Measurements from ENCODE around the gene TNN.
"Not testable (repeated sequence)": the region's sequence is repeated elsewhere in the genome, so short reads cannot be mapped to it uniquely, and the experiment has no call there.

The TNN gene, protein sequence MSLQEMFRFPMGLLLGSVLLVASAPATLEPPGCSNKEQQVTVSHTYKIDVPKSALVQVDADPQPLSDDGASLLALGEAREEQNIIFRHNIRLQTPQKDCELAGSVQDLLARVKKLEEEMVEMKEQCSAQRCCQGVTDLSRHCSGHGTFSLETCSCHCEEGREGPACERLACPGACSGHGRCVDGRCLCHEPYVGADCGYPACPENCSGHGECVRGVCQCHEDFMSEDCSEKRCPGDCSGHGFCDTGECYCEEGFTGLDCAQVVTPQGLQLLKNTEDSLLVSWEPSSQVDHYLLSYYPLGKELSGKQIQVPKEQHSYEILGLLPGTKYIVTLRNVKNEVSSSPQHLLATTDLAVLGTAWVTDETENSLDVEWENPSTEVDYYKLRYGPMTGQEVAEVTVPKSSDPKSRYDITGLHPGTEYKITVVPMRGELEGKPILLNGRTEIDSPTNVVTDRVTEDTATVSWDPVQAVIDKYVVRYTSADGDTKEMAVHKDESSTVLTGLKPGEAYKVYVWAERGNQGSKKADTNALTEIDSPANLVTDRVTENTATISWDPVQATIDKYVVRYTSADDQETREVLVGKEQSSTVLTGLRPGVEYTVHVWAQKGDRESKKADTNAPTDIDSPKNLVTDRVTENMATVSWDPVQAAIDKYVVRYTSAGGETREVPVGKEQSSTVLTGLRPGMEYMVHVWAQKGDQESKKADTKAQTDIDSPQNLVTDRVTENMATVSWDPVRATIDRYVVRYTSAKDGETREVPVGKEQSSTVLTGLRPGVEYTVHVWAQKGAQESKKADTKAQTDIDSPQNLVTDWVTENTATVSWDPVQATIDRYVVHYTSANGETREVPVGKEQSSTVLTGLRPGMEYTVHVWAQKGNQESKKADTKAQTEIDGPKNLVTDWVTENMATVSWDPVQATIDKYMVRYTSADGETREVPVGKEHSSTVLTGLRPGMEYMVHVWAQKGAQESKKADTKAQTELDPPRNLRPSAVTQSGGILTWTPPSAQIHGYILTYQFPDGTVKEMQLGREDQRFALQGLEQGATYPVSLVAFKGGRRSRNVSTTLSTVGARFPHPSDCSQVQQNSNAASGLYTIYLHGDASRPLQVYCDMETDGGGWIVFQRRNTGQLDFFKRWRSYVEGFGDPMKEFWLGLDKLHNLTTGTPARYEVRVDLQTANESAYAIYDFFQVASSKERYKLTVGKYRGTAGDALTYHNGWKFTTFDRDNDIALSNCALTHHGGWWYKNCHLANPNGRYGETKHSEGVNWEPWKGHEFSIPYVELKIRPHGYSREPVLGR (N-terminal part only)

DNA sequence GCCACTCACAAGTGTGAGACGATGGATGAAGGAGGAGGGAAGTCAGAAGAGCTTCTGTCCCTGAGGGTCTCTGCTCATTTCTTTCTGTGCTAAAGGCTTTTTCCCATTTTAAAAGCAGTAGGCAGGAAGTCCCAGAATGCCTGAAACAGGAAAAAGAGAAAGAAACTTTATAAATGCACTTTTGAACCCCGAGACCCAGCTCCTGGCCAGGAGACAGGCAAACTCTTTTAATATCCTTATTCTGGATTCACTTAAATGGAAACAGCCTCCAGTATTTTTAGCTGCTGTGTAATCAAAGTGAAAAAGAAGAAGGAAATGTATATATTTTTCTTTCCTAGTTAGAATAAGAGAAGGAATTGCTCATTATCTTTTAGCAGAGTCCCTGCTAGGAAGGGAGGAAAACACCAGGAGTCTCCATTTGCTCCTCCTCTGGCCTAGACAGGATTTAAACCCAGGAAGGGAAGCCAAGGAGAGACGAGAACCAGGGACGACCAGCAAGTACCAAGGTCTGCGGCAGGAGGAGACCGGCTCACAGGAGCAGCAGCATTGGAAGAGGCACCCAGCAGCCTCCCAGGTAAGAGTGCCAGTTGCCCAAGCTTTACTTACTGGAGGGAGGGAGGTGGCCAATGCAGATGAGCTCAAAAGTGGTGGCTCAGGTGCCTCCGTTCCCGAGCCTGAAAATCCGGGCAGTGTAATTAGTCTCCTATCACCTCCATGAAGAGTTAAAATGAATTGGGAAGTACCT lies at the start of gene TNN:
Gene TNN (plus strand): TSS at position 472 of the 745 bp plus-strand sequence. CDS start 9,586 bp downstream, outside the sequence.
- DNase-seq (ENCODE audit: low read depth in 2 of 2, low spot score in 1 of 2) = no peak

DNA sequence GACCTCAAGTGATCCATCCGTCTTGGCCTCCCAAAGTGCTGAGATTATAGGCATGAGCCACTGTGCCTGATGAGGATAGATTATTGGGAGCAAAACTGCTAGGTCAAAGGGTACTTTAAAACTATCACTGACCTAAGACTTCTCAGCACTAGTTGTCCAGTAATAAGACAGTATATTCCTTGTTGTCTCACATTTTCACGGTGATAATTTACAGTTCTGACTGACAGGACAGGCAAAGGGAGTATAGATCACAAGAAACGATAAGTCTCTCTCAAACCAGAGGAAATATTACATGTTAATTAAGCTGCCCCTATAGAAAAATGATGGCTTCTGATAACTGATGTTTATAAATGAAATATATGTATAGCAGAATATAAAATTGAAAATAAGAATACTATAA lies 48.1 kb upstream of the TNN start:
- DNase-seq (ENCODE audit: low read depth in 2 of 2, low spot score in 1 of 2) = no peak

DNA sequence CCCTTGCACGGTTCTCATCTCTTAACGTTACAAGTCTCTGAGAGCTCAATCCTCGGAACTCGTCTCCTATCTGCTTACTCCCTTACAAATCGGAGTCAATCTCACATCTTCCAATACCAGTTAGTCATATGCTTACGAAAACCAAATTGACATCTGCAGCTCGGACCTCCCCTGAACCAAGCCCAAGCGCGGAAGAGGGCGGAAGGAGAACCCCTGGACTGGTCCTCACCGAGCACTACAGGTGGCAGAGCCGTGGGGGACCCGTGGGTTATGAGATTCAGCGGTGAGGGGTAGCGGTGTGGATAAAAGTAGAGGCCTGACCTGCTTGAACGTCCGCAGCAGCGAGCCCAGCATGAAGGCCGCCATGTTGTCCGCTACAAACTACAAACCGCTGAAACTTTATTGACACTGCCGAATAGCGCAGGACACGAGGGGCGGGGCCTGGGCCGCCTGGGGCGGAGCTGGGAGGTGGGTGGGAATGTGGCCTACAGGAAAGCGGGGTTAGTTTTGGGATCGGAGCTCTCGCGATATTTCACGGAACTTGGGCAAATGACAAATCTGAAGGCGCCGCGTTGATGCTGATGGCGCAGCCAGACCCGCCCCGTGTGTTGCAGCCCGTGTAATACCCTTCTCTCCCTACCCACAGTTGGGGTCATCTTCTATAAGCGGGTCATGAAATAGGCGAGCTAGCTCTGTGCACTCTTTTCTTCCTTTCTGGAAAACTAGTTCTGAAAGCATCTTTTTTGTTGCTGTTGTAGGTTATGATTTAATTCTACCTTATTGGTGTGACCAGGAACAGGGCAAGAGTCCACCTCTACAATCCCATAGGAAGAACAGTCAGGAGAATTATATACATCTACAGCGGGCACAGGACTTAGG lies 44.4 kb upstream of the TNN start, which contains the start of gene MRPS14:
Gene MRPS14 (minus strand): TSS at position 383 of the 879 bp plus-strand sequence. CDS start 17 bp downstream, at position 366.
- DNase-seq (ENCODE audit: low read depth in 2 of 2, low spot score in 1 of 2) = peak; percentile 92 to 97

DNA sequence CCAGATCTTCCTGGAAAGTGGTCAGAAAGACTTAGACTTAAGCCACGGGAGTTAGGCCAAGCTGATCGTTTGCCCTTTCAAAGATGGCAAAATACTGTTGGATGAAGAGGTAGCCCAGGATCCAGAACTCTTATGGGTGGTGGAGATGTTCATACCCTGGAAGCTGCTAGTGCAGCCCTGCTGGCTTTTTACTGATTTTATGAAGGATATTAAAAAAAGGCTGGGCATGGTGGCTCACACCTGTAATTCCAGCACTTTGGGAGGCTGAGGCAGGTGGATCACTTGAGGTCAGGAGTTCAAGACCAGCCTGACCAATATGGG lies 43.8 kb upstream of the TNN start:
- DNase-seq (ENCODE audit: low read depth in 2 of 2, low spot score in 1 of 2) = not testable (repeated sequence)

DNA sequence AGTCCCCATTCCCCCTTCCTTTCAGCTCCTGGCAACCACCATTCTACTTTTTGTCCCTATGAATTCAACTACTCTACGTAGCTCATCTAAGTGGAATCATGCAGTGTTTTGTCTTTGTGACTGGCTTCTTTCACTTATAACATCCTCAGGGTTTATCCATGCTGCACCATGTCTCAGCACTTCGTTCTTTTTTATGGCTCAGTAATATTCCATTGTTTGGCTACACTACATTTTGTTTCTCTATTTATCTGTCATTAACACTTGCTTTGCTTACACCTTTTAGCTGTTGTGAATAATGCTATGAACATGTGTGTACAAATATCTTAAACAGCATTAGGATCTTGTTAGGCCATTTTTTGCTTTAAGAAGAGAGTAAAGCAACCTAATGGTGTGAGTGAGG lies 42.9 kb upstream of the TNN start:
- no peak for DNase-seq (ENCODE audit: low read depth in 2 of 2, low spot score in 1 of 2)

DNA sequence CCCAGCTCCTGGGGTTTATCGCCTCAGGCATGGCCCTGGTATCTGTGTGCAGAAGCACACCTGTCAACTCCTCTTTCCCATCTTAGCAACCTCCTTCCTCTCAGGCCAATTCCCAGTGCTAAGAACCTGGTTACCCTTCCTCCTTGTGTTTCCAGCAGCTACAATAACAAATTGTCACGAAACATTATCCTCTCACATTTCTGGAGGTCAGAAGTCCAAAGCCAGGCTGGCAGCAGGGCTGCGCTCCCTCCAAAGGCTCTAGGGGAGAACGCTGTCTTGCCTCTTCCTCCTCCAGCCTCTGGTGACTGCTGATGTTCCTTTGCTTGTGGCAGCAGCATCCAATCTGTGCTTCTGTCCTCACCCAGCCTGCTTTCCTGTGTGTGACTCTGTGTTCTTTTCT lies 33.7 kb upstream of the TNN start:
- DNase-seq (ENCODE audit: low read depth in 2 of 2, low spot score in 1 of 2) = no peak

DNA sequence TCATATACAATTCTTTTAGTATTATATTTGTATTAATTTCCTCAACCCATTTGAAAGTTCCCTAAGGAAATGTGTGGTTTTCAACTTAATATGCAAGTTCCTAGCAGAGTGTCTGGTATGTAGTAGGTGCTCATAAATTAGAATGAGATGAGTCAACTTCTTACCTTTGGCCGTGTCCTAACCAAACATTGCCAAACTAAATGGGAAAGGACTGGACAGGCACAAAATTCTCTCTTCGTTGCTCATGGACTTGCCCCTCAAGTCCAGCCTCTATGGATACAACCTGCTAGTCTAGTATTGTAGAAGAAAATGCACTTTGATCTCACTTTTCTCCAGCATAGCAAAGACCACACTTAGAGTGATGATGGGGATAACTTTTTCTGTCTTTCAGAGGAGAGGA lies 32.9 kb upstream of the TNN start:
- no peak for DNase-seq (ENCODE audit: low read depth in 2 of 2, low spot score in 1 of 2)

DNA sequence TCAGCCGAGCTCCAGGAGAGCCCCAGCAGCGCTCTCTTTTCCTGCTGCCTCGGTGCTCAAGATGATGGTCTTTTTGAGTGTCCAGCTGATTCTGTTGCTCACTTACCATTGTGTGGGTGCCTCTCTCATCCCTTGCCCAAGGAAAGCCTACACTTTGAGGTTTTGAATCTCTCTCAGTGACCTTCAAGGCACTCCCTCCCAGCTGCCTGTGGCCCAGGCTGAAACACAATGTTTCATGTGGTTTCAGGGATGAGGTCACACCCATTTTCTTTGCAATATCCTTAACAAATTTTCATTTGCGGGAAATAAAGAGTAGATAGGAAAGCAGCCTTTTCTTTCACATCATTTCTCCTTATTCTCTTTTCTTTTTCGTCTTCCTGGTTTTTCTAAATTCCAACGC lies 31.8 kb upstream of the TNN start:
- no peak for DNase-seq (ENCODE audit: low read depth in 2 of 2, low spot score in 1 of 2)

DNA sequence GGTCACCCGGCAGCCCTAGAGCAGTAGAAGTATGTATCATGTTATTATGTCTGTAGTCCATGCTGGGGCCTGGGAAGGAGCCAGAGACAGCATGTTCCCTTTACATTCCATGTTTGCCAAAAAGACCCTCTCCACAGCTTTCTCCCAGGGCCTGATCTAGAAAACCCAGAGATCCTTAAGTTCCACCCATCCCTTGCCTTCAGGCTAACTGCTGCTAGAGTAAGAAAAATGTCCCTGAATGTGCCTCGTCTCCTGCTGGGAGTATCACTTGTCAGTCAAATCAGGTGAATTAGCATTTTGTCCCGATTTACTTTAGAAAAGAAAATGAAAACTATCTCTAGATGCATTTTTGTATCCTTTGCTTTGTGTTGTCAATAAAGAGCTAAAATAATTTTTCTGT lies 31.2 kb upstream of the TNN start:
- no peak for DNase-seq (ENCODE audit: low read depth in 2 of 2, low spot score in 1 of 2)

DNA sequence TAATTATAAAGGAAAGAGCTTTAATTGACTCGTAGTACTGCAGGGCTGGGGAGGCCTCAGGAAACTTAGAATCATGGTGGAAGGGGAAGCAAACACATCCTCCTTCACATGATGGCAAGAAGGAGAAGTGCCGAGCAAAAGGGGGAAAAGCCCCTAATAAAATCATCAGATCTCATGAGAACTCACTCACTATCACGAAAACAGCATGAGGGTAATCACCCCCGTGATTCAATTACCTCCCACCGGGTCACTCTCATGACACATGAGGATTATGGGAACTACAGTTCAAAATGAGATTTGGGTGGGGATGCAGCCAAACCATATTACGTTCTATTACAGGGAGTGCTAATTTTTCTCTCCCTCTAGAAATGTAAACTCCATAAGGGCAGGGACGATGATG lies 30.2 kb upstream of the TNN start:
- no peak for DNase-seq (ENCODE audit: low read depth in 2 of 2, low spot score in 1 of 2)

DNA sequence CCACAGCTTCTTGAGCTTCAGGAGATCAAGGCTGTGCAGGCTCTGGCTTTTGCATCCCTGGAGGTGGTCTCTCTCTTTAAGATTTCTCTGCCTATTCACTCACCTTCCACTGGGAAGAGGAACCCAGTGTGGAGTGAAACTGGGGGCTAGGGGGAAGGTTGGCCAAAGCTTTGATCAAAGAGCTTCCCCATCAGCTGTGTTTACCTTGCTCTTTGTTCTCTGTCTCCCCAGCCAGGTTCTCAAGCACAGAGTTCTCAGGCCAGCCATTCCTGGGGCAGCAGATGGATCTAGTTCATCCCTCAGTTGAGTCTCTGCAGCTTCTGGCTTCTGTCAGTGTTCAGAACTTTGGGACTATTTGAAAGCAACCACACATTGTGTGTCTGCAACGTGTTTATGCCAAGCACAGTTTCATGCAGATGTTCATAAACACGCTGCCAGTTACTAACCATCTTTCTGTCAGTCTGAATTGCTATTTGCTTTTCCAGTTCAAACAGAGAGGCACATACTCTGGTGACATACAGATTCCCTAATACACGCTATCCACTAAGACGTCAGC lies 27.2 kb upstream of the TNN start:
- DNase-seq (ENCODE audit: low read depth in 2 of 2, low spot score in 1 of 2) = no peak

DNA sequence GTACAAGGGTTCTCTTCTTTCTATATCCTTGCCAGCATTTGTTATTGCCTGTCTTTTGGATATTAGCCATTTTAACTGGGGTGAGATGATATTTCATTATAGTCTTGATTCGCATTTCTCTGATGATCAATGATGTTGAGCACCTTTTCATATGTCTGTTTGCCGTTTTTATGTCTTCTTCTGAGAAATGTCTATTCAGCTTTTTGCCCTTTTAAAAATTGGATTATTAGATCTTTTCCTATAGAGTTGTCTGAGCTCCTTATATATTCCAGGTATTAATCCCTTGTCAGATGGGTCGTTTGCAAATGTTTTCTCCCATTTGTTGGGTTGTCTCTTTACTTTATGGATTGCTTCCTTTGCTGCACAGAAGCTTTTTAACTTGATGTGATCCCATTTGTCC lies 25.0 kb upstream of the TNN start:
- DNase-seq (ENCODE audit: low read depth in 2 of 2, low spot score in 1 of 2) = no peak

DNA sequence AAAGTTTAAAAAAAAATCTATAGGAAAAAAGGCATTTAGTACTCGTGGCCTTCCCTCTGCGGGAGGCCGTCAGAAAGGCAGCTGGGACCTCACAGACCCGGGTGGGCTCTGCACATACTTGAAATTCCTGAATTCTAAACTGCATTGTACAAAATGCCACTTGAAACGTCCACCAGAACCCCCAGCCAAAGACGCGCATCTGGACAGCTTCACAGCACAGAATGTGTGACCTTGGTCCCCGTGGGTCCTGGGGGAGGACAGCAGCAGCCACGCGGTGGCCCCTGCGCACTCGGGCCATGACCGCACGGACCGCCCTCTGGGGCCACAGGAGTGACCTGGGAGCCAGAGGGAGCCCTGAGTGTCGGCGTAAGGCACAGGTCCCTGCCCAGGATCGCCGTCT lies 23.8 kb upstream of the TNN start:
- no peak for DNase-seq (ENCODE audit: low read depth in 2 of 2, low spot score in 1 of 2)

DNA sequence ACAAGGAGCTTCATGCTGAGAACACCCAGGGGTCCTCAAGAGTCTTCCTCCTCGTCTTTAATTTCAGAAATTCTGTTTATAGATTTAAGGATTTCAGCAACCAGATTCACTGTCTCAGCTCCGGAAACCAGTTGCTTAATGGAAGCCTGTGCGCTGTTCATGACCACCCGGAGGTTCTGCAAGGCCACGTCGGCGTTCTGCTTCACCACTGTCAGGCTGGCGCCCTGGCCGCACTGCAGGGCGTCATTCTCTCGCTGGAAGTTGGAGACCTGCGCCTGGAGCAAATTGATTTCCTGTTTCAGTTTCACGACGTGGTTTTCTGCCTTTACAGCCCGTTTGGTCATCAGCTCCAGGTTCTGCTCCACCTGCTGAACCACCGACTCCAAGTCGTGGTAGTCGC lies 23.0 kb upstream of the TNN start:
- DNase-seq (ENCODE audit: low read depth in 2 of 2, low spot score in 1 of 2) = not testable (repeated sequence)

DNA sequence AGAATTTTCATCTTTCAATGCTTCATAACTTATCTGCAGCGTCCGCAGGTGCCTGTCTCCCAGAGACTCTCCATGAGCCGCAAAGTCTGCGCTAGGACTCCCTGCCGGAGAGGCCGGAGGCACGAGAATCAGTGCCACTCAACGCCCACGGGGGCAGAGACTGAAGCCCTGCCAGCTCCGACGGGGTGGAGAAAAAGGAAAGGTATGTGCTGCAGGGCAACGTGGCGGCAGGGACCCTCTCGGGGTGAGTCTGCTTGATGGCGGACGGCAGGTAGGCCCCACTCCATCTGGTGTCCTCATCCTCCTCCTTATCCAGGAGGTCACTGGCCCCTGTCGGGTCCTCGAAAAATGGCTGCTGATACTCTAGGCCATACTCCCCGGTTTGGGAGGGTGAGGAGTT lies 22.5 kb upstream of the TNN start:
- DNase-seq (ENCODE audit: low read depth in 2 of 2, low spot score in 1 of 2) = no peak

DNA sequence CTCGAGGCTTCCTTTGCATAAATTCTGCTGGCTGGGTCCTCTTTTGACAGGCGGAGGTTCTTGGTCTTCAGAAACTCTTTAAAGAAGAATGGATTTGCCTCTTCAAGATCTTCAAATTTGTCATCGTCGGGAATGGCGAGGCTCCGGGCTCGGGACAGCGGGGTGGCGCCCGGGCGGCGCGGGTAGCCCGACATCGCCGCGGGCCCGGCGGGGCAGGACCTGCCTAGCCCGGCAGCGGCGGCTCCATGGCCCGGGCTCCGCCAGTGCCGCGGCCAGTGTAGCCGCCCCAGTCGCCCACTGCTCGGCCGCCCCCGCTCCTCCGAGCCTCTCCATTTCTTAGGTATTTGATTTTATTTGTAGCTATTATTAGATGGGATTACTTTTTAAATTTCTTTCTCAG lies 22.1 kb upstream of the TNN start:
- DNase-seq (ENCODE audit: low read depth in 2 of 2, low spot score in 1 of 2) = no peak

DNA sequence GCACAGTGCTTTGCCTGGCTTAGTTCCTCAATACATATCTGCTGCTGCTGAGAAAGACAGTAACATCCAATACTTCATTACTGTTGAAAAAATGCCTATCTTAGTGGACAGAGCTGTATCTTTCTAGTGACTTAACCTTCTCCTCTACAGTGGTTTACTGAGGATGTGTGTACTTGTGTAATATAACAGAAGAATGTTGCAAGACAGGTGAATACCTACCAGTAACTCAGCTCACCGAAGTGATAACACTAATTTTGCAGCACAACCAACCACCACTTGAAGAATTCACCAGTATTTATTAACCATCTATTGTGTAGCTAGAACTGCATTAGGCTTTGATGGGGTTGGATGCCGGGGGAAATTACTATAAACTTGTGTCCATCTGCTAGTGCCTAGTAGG lies 16.6 kb upstream of the TNN start:
- DNase-seq (ENCODE audit: low read depth in 2 of 2, low spot score in 1 of 2) = no peak

DNA sequence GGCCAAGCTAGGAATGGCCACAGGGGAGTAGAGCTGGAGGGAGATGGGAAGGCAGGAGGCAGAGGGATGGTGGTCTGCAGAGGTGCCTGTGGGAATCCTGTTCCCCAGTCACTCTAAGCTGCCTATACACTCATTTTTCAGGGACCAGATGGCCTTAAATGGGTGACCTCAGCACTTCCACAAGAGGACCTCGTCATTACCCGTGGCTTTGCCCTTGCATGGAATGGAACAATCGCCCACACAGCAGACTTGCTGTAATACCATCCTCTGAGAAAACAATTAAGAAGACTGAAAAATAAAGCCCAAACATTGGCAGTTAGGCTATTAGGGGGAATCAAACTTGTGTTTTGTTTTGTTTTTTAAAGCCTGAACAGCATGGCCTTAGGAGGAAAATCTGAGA lies 12.9 kb upstream of the TNN start:
- DNase-seq (ENCODE audit: low read depth in 2 of 2, low spot score in 1 of 2) = no peak

DNA sequence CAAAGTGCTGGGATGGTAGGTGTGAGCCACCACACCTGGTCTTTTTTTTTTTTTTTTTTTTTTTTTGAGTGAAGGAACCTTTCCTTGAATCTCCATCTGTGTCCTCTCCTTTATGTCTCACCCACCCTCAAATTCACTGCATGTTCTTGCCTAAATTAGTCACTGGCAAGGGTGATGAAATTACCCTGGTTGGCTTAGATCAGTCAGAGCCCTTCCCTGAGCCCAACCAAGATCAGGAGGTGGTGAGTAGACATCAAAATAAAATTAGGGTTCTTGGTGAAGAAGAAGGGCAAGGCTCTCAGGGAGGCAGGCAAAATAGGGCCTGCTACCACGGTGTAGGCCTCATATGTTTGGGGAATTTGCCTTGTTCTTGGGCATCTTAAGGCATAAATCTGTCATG lies 5.3 kb upstream of the TNN start:
- no peak for DNase-seq (ENCODE audit: low read depth in 2 of 2, low spot score in 1 of 2)

DNA sequence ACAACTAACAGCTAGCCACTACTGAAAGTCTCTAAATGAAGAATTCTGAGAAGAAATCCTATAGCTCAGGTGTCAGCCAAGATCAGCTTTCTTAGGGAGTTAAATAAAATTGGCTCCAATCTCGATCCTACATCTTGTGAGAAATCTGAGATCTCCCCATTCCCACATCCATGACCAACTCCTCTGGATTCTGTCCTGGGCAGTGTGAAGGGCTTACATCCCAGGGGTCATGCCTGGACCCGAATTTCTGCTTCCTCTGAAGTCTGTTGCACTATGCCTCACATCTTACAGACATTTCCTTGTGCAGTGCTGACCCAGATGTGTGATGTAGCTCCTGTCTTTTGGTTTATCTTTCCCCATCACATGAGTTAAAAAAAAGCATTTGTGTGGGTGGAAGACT lies 4.8 kb upstream of the TNN start:
- no peak for DNase-seq (ENCODE audit: low read depth in 2 of 2, low spot score in 1 of 2)
